ENCODE data around the gene PODXL2.

PODXL2 gene

DNA sequence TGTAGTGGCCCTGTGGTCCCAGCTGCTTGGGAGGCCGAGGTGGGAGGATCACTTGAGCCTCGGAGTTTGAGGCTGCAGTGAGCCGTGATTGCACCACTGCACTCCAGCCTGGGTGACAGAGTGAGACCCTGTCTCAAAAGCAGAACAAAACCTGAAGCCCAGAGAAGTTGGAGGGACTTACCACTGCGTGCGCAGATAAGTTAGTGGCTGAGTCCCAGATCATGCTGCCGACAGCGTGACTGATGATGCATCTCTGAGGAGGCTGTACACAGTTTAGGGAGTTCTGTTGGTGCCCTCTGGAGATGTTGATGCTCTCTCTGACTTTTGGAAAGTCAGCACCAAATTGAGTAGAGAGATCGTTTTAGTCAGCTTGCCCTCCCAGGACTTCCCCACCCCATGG lies 27.9 kb downstream of the PODXL2 start:
- DNase-seq: no peak

DNA sequence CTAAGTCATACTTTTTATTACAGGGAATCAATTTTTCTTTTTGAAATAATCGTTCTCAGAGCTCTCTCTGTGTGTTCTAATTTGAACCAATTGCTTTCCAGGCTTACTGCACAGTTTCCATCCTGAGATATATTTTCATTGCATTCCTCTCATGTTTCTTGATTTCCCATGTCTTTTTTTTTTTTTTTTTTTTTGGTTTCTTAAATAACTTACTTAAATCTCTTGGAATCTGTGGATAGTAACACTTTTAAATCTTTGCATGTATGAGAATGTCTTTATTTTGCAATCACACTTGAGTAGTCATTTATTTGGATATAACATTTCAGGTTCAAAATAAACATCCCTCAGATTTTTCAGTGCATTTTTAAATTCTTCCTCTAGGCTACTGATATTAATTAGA lies 29.2 kb downstream of the PODXL2 start:
- no peak for DNase-seq

DNA sequence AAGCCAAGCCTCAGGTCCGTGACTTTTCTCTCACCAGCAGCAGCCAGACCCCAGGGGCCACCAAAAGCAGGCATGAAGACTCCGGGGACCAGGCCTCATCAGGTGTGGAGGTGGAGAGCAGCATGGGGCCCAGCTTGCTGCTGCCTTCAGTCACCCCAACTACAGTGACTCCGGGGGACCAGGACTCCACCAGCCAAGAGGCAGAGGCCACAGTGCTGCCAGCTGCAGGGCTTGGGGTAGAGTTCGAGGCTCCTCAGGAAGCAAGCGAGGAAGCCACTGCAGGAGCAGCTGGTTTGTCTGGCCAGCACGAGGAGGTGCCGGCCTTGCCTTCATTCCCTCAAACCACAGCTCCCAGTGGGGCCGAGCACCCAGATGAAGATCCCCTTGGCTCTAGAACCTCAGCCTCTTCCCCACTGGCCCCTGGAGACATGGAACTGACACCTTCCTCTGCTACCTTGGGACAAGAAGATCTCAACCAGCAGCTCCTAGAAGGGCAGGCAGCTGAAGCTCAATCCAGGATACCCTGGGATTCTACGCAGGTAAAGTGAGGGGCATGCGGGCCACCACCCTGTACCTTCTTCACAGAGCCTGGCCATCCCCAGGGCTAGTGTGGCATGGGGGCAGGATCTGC lies 31.8 kb downstream of the PODXL2 start:
- no peak for DNase-seq

DNA sequence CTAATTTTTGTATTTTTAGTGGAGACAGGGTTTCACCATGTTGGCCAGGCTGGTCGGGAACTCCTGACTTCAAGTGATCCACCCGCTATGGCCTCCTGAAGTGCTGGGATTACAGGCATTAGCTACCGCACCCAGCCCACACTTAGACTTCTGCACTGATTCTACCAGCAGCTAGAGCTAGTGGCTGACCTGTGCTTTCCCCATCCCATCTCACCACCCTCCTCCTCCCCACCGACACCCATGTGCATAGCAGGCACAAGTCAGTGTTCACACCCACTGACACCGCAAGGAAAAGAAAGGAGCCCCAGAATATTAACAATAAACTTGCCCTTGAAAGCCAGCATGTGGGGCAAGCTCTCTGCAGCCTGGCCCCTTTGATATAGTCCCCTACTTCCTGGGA lies 32.6 kb downstream of the PODXL2 start:
- no peak for DNase-seq

DNA sequence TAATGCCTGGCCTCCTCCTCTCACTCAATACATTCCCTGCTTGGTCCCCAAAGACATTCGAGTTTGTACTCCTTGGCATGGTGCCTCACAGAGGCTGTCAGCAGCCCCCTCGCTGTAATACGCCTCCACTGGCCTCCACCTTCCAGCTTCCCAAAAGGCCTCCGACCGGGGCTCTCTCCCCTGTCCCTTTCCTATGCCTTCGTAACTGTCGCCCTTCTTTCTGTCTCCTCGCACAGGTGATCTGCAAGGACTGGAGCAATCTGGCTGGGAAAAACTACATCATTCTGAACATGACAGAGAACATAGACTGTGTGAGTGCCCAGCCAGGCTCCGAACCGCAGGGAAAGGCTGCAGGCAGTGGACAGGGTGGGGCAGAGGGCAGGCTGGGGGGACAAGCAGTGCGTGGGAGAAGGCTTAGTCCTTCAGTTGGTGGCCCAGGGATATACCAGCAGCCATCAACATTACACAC lies 33.0 kb downstream of the PODXL2 start:
- no peak for DNase-seq

DNA sequence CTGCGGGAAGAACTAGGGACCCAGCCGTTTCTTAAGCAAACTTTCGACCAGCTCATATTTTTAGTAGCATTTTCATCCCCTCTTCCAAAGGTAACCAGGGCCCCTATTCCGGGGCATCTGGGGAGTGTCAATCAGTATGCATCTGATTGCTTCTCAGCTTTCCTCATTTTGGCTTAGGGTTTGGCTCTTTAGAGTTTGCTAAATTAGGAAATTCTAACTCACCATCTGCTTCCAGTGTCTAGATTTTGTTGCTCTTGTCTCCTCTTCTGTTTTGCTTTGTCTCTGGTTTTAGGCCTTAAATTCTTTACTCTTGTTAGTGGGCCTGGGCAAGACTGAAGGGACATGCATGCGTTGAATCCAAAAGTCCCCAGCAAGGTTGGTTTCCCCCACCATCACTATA lies 34.2 kb downstream of the PODXL2 start:
- no peak for DNase-seq

DNA sequence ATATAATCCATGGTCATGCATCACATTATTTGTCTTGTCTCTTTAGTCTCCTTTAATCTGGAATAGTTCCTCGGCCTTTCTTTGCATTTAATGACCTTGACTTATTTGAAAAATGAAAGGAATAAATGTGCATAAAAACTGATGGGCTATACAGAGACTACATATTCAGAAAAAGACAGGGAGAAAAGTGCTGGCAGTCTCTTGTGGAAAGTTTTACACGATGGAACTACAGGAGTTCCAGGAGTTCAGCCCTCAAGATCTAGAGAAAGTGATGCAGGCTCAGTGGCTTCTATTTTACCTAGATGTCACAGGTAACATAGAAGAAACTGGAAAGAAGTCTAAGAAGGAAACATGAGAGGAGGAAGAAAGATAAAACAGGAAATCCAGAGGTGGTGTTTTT lies 36.2 kb downstream of the PODXL2 start:
- no peak for DNase-seq

DNA sequence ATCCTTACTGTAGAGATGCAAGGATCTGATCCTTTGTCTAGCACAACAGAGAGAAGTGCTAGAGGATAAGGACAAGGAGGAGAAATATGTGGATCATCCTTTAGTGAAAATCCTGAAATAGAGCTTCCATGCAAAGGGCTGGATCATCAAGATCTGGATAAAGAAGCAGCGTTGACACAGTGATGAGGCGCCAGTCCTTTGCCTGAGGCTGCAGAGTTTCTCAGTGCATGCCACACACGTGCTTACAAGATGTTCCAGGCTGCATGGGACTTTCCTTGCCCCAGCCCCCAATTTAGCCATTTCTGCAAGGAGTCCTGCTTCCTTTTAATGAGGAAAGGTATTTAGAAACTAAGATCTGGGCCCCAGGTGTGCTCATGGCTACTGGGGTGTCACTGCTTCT lies 36.6 kb downstream of the PODXL2 start:
- no peak for DNase-seq

DNA sequence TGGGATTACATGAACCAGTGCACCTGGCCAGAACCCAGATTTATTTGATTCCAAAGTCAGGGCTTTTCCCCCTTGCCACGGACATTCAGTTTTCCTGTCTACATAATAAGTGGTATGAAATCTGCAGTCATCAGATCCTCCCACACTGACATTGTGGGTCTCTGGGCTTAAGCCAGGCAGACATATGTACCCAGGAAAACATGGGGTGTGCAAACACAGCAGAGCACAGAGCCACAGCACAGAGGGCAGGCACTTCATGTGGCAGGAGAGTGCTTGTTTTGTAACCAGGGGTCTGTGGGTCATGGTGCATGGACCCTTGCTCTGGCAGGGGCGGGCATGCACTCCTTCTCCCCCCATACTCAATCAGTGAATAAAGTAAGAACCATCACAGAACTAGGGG lies 37.7 kb downstream of the PODXL2 start:
- DNase-seq: no peak

DNA sequence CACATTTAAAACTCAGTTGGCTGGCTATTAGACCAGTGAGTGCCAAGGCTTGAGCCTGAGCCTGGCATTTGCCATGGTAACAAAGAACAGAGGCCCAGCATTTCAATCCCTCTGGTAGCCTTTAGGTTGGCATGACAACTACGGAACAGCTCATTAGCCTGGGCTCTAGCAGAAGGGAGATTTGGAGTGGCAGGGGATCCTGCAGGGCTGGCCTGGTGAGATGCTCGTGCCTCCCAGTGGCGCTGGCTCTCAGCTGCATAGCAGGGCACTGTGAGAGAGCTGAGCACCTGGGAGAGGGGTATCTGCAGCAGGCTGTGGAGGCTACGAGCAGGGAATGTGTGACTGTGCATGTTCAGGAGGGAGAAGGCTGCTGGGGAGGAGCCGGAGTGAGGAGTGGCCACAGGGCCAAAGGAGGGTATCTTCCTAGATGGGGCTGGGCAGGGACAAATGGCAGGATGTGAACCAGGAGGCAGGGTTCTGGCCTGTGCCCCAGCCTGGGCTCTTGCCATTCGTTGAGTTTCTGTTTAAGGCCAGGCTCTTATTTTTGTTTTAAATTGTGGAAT lies 38.2 kb downstream of the PODXL2 start:
- DNase-seq: no peak

DNA sequence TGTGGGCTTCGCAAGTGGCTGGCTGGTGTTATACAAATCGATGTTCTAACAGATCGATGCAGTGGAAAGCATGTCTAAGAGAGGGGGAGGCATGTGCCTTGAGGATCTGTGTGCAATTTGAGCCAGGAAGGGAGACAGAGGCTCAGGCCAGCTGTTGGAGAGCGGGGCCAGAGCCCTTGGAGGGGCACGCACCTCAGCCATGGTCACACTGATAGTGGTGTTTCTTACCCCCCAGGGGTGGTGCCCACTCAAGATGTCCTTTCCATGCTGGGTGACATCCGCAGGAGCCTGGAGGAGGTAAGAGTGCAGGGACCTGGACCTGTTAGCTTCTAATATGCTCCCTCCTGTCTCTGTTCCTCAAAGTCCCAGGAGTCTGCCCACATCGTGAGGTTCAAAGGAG lies 39.9 kb downstream of the PODXL2 start:
- DNase-seq: no peak

DNA sequence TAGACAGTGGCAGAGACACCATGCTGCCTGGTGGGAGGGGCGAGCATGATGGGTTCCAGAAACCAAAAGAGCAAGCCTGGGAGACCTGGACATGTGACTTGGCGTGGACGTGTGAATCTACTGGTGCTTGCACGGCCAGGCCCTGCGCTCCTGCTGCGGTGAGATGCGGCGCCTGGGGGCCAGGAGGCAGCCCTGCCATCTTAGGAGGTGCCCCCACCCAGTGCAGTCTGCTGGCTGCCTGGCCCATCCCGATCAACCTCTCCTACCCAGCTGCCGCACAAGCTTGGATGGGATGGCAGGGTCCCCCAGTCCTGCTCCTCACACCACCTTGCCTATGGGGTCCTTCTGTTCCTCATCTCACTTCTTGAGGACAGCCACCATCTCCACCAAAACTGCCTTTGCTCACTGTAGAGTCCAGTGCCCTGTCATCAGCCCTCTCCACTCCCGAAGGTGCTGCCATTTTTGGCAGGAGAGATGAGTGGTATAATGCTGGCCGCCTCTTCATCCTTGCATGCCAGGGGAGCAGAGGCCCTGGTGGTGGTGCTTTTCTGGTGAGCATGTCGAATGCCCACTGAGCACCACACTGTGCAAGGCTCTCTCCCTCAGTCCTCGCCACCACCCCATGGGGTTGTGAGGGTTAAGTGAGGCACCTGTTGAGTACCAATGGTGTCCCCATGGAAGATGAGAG lies 40.7 kb downstream of the PODXL2 start:
- no peak for DNase-seq

DNA sequence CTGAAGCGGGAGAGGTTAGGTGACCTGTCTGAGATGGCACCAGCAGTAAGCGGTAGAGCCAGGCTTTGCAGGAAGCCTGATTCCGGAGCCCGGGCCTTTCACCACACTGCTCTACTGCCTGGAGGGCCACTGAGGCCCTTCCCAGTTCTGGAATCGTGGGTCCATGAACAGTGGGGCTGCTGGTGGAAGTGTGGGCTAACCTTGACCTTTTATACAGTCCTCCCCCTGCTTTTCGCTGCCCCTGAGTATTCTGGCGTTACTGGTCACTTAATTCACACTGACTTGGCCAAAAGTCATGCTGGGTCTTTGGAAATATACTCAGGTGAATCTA lies 41.2 kb downstream of the PODXL2 start:
- no peak for DNase-seq

DNA sequence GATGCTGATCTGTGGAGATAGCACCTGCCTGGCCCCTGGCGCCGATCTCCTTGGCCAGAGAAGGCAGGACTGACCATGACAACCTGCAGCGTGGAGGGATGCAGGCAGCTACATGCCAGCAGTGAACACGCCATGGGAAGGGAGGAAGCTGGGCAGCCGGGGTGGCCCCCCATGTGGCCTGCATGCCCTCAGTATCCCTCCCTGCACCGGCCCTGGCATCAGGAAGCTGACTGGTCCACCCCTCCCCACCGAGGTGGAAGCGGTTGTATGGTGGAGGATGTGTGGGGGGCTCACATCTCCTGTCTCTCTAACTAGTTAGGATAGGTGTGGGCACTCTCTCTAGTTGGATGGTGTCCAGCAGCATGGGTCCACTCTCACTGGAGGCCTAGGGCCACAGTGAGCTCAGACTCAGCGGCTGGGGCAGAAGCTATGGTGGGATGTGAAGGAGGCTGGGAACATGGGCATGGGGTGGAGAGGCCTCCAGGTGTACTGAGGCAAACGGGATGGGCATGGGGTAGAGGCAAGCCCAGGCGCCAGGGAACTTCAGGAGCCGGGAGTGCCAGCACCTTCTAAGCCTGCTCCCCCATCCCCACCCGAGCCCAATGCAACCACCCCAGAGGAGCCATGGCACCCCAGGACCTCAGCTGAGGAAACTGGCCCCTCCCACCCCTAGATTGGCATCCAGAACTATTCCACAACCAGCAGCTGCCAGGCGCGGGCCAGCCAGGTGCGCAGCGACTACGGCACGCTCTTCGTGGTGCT lies 42.0 kb downstream of the PODXL2 start:
- no peak for DNase-seq

DNA sequence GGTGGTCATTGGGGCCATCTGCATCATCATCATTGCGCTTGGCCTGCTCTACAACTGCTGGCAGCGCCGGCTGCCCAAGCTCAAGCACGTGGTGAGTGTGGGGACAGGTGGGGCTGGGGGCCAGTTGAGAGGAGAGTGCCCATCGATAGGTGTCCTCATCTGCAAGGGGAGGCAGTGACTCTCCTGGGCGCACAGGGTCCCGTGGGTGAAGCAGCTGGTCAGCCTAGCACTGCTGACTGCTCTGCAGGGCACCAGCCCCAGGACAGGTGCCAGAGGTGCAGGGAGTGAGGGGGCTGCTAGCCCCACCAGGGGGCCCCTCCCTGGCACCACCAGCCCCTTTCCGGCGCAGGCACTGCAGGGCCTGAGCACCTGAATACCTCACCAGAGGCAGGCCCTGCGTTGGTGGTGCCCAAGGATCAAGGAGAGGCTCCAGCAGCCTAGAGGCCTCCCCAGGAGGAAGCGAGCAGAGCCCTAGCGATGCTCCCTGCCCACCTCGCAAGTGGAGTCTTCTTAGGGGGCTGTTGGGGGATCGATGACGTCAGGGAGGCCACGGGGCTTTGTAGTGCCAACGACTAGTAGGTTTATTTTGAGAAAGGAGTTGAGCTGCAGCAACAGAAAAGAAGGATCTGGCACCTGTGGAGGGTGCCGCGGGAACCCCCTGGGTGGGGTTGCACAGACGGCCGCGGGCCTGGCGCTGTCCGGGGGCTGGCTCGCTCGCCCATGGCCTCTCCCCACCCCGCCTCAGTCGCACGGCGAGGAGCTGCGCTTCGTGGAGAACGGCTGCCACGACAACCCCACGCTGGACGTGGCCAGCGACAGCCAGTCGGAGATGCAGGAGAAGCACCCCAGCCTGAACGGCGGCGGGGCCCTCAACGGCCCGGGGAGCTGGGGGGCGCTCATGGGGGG lies 42.8 kb downstream of the PODXL2 start:
- no peak for DNase-seq

DNA sequence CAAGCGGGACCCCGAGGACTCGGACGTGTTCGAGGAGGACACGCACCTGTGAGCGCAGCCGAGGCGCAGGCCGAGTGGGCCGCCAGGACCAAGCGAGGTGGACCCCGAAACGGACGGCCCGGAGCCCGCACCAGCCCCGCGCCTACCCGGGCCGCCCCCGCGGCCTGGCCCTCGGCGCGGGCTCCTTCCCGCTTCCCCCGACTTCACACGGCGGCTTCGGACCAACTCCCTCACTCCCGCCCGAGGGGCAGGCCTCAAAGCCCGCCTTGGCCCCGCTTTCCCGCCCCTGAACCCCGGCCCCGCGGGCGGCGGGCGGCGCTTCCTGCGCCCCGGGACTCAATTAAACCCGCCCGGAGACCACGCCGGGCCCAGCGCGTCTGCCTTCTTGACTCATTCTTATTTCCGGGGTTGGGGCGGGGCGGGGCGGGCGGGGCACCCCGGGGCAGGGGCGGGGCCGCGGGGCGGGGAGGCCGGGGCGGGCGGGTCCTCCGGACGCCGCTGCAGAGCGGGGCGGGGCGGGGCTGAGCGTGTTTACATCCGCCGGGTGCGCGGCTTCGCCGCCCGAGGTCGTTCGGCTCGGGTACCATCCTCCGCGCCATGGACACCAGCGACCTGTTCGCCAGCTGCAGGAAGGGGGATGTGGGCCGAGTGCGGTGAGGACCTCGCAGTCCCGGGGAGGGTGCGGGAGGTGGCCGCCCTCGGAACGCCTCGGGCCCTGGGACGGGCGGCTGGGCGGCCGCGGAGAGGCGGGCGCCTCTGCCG lies 43.6 kb downstream of the PODXL2 start, which contains the start of gene ABTB1:
ABTB1 (plus strand) TSS at position 524 of the 762 bp plus-strand sequence; CDS start at position 598, 74 bp downstream.
- DNase-seq: peak; percentile 47

DNA sequence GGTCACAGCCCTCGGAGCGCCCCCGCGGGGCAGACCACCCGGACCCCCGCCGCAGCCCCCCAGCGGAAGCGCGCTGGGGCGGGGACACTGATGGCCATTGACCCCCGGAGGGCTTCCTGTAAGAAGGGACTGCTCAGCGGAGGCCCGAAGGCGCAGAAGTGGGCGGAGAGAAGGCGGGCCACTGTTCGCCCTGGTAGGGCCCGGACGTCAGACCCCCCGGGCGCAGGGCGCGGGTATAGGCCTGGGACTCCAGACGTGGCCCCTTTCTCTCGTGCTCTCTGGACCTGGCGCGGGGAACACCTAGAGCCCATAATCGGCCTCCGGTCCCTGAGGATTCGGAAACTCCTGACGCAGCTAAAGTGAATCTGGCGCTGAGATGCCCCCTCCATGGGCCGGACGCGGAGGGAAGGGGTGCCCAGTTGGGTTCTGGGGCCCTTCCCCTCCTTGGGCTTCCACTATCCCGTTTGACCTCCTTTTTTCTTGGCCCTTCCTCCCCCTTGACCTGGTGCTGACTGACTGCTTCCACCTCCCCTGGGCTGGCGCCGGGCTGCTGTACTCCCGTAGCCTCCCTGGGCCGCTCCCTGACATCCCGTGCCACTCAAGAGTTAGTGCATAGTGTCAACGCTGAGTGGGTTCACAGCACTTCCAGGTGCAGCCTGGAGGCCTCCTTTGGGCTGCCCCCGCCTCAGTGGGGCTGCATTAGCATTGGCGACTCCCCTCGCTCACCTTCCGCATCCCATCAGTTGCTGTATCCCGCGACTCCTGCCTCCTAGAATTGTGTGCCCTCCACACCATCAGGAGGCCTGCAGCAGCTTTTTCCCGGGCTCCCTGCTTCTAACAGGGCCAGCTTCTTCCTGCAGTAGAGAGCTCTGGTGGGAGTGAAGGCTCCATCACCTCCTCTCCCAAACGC lies 44.5 kb downstream of the PODXL2 start:
- no peak for DNase-seq

DNA sequence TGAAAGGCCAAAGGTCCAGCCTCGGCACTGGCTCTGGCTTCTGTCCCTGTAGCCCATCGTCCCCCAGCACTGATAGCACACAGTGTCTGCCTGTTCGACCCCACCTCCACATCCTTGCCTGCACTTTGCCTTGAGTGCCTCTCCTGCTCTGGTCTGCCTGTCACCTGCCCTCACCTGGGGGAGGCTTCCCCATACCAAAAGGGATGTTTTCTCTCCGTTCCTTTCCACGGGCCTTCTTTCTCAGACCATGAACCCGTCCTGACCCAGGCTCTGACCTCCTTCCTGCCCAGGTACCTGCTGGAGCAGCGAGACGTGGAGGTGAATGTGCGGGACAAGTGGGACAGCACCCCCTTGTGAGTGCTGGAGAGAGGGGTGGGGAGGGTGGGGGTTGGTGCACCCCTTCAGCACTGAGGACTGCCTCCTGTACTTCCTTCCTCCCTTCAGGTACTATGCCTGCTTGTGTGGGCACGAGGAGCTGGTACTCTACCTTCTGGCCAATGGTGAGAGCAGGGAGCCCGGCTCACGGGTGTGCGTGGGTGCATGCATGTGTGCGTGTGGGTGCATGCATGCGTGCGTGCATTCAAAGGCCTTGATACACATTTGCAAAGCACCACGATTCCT lies 45.2 kb downstream of the PODXL2 start:
- DNase-seq: no peak

DNA sequence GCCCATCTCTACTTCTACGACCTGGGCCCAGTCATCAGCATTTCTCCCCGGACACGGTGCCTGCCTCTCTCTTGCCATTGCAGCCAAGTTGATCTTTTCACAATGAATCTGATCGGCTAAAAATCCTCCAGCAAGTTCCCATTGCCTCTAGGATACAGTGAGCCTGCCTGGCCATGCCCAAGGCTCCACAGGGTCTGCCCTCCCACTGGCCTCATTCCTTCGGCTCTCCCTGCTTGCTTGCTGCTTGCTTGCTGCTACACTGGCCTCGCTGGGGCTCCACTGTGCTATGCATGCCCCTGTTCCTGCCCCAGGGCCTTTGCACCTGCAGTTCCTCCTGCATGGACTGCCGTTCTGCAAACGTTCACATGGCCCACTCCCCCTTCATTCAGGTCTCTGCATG lies 45.8 kb downstream of the PODXL2 start:
- DNase-seq: no peak

DNA sequence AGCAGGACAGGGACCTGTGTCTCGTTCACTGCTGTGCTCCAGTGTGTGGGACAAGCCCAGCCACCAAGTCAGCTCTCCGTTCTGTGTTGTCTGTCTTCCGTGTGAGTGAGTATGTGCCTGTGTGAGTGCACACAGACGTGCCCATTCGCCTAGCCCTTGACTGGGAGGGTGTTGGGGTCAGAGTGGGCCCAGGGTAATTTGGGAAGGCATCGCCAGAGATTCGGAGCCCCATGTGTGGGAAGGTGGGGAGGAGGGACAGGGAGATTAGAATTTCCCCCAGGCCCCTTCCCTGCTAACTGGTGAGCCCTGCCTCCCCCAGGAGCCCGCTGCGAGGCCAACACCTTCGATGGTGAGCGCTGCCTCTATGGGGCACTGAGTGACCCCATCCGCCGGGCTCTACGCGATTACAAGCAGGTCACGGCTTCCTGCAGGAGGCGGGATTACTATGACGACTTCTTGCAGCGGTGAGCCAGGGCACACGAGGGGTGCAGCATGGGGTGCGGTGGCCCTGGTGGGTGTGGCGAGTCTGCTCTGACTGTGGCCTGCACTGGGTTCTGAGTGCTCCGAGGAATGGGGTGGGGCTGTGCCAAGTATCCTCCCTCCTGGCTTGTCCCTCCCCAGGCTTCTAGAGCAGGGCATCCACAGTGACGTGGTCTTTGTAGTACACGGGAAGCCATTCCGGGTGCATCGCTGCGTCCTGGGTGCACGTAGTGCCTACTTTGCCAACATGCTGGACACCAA lies 46.8 kb downstream of the PODXL2 start:
- DNase-seq: no peak
